GM10248 (cell line): ENCODE results near the gene ICA1.

Experiments
- CTCF ChIA-PET: fragments of 300-600 bp; sonication (Branson Sonifier 250); formaldehyde crosslinking; extraction: SDS; loops from one replicate; lab custom pipeline; 2021; ENCODE audit warnings: antibody characterized with exemption; lab: Yijun Ruan, JAX
- POLR2A ChIA-PET: fragments of 350-650 bp; sonication (Branson Sonifier 250); formaldehyde crosslinking; extraction: SDS; loops from one replicate; lab custom pipeline; 2020; ENCODE audit warnings: antibody characterized with exemption; lab: Yijun Ruan, JAX
- DNase-seq: peaks from one replicate; pipeline ENCODE4 v3.0.0; 2012; ENCODE audit errors: extremely low spot score
- CTCF ChIP-seq: IDR thresholded peaks from 2 replicates; pipeline ENCODE4 v1.5.1; 2012; ENCODE audit warnings: mild to moderate bottlenecking, low read depth; ENCODE audit errors: extremely low read depth, missing control alignments, control extremely low read depth

Gene ICA1

DNA sequence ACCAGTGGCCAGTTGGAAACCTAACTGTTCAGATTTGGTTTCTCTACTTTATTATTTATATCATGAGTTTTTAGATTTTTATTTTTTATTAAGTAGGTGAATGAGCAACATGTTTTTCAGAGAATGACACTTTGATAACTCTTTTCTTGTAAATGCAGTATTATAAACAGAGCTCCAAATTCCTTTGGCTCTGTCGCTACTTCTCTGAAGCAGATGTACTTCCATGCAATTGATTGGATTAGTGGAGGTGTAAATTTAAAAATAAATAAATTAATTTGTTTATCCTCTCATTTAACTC lies 34.3 kb upstream of the ICA1 start:
- no peak for TF ChIP-seq CTCF
- DNase-seq: no peak
- ChIA-PET POLR2A (no interaction called here), CTCF (interaction anchor here (0.7 to 2.6 kb wide), 33 partner anchors 9 to 1780 kb away, joined by 3 to 21 read pairs (median 5); no protein-coding TSS in a partner anchor)

GRCh38 chr7:8295638-8296361 lies 33.8 kb upstream of the ICA1 start:
- DNase-seq: peak; percentile 72
- POLR2A ChIA-PET: no interaction called here
- peak; percentile 81 for TF ChIP-seq CTCF
- CTCF ChIA-PET: interaction anchor here (0.7 to 2.6 kb wide), 34 partner anchors 10 to 1780 kb away, joined by 3 to 21 read pairs (median 5); no protein-coding TSS in a partner anchor

- POLR2A ChIA-PET: no interaction called here
- DNase-seq: no peak
- CTCF ChIA-PET: interaction anchor here (1.2 kb wide), 1 partner anchor 17 kb away, joined by 3 read pairs; no protein-coding TSS in a partner anchor
- TF ChIP-seq CTCF: no peak
These were observed 29.6 kb upstream of the ICA1 start for GRCh38 chr7:8291397-8292141.

DNA sequence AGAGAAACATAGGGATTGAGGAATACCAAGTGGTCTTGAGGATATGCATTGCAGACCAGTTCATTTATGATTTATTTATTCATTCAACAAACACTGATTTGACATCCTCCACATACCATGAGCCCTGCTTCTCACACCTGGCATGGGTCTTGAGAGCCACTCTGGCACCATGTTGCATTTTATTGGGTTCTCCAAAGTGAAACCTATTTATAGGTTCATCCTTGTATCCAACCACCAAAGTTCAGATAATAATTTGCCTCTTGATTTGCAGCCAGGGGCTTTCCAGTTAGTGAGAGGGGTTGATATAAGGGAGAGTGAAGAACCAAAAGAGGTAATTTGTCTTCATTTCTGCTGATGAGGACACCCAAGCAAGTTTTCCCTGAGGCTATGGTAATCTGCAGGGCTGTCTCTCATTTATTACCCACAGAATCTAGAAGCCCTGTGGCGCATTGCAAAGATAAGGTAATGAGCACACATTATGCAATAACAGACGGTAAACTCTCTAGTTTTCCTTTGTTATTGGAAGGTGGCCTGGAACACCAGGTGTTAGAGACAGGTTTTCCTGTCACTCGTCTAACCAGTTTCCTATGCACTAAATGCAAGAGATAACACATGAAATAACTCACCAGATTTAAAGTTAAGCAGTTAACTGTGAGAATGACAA lies 28.8 kb upstream of the ICA1 start:
- POLR2A ChIA-PET: no interaction called here
- CTCF ChIA-PET: interaction anchor here (1.2 kb wide), 1 partner anchor 16 kb away, joined by 3 read pairs; no protein-coding TSS in a partner anchor
- TF ChIP-seq CTCF: no peak
- no peak for DNase-seq

DNA sequence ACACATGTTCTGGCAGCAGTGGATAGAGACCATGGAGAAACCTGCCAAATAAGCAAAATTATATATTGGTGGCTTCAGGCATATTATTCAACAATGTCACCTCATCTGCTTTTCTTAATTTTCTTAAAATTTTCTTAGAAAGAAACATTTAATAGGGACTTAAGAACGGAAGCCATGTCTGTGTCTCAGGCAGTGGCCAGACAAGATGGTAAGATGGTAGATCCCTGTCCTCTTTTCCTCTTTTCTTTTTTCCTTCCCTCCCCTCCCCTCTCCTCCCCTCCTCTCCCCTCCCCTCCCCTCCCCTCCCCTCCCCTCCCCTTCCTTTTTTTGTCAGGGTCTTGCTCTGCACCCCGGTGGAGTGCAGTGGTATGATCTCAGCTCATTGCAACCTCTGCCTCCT lies 24.2 kb upstream of the ICA1 start:
- ChIA-PET POLR2A (no interaction called here), CTCF (interaction anchor here (1.7 kb wide), 1 partner anchor 10 kb away, joined by 5 read pairs; no protein-coding TSS in a partner anchor)
- no peak for DNase-seq
- no peak for TF ChIP-seq CTCF

DNA sequence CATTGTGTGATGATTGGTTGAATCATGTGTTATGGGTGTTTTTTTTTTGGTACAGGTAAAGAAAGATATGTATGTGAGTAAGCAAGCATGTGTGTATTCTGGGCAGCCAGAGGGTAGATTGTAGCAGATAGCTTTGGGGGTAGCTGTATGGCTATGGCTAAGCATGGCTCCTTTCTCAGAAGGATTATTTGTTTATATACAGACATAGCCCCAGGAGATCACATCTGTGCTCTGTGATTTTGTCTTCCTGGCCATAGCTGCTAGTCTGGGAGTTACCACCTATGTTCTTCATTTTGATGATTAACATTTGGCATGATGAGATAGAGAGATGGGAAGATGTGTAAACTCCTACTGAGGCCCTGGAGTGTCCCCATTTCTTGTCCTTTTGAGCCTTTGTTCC lies 23.2 kb upstream of the ICA1 start:
- POLR2A ChIA-PET: no interaction called here
- CTCF ChIA-PET: no interaction called here
- no peak for TF ChIP-seq CTCF
- no peak for DNase-seq
